ENCODE measurements around the gene GIMAP8.

Gene GIMAP8

DNA sequence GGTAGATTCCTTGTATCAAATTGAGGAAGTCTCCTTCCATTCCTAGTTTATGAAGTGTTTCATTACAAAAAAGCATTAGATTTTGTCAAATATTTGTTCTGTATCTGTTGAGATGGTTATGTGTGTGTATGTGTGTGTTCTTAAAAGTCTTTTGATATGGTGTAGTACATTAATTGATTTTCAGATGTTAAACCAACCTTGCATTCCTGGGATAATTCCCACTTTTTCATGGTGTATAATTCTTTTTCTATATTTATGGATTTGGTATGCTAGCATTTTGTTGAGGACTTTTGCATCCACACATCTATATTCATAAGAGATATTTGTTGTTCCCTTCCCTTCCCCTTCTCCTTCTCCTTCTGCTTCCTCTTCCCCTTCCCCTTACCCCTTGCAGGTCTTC, 8.9 kb upstream of the GIMAP8 start:
- no peak overlapping the region for H3K27ac ChIP-seq
- TF ChIP-seq ZFX (IDR thresholded peaks at IDR 0.05; ENCODE audit: borderline replicate concordance) = no peak
- TF ChIP-seq, protein P1, sequence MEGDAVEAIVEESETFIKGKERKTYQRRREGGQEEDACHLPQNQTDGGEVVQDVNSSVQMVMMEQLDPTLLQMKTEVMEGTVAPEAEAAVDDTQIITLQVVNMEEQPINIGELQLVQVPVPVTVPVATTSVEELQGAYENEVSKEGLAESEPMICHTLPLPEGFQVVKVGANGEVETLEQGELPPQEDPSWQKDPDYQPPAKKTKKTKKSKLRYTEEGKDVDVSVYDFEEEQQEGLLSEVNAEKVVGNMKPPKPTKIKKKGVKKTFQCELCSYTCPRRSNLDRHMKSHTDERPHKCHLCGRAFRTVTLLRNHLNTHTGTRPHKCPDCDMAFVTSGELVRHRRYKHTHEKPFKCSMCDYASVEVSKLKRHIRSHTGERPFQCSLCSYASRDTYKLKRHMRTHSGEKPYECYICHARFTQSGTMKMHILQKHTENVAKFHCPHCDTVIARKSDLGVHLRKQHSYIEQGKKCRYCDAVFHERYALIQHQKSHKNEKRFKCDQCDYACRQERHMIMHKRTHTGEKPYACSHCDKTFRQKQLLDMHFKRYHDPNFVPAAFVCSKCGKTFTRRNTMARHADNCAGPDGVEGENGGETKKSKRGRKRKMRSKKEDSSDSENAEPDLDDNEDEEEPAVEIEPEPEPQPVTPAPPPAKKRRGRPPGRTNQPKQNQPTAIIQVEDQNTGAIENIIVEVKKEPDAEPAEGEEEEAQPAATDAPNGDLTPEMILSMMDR (IDR thresholded peaks at IDR 0.05) = no peak

DNA sequence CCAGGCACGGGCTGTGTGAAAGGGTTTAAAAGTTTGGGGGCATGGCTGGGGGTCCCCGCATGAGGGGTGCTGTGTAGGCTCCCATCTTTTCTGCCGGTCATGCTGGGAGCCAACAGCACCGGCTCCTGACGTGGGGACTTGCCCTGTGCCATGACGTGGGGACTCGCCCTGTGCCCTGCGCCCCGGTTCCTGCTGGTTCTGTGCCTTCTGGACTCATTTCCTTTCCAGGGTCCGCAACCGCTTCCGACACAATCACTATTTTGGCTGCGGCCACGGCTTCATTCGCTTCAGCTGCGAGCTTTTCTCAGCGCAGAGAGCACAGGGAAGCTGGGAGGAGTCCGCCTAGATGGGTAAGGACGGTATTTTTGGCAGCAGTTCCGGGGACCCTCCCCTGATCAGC, 7.6 kb upstream of the GIMAP8 start:
- no peak overlapping the region for H3K27ac ChIP-seq
- TF ChIP-seq, protein P1 (IDR thresholded peaks at IDR 0.05) = no peak
- TF ChIP-seq ZFX (IDR thresholded peaks at IDR 0.05; ENCODE audit: borderline replicate concordance) = no peak

DNA sequence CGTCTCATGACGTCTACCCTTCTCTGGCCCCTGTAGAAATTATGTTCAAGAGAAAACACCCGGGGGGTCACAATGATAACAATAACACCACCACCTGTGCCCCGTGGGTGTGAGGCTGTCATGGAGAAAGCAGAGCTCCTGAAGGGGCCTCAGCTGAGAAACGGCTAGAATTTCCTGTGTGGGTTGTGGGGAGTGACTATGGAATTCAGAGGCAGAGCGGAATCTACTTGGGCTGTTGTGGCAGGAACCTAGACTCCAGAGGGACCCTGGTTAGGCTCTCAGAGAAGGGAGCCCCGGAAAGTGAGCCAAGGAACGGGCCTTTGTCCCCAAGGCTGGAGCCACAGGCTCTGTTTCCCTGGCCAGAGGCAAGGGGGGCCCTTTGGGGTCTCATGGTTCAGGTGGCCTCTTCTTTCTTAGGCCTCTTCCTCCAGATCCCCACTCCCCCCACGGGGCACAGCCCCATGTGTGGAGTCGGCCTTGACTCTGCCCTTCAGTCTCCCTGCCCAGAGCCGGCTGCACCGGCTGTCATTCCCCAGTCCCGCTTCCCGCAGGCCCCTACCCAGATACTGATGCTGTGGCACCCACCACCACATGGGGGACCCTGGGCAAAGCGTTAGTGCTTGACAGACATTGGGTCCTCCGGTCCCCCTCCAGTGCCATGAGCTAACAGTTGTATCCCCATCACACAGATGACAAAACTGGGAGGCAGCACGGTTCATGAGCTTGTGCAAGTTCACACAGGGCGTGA, 6.5 kb upstream of the GIMAP8 start:
- no peak for TF ChIP-seq ZFX (IDR thresholded peaks at IDR 0.05; ENCODE audit: borderline replicate concordance)
- TF ChIP-seq, protein P1 (IDR thresholded peaks at IDR 0.05) = no peak
- H3K27ac ChIP-seq = no peak overlapping the region

DNA sequence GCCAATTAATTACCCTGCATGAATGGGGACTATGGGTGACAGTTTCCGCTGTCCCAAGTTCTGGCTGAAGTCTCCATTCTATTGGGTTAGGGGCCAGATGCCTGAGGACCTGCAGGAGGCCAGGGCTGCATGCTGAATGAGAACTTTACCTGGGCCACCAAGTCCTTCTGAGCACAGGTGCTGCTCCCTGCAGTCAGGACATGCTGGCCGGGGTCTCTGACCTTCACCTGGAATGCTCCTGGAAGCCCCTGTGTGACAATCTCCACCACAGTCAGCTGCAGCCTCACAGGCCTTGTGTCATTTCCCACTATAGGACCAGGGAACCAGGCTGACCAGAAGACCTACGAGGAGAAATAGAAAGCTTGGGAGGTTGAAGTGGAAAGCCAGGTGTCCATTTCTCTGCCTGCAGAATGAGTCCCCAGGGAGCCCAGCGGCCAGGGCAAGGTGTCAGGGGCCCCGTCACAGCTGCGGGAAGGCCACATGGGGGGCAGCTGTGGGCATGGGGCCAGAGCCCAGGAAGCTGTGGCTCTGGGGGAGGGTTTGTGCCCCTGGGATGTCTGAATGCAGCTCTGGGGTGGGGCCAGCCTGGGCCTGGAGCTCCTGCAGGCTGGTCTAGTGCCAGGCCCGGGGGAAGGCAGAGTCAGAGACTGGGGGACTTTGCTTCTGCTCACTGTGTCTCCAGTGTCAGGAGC, 5.6 kb upstream of the GIMAP8 start:
- no peak overlapping the region for H3K27ac ChIP-seq
- TF ChIP-seq, protein P1 (IDR thresholded peaks at IDR 0.05) = no peak
- no peak for TF ChIP-seq ZFX (IDR thresholded peaks at IDR 0.05; ENCODE audit: borderline replicate concordance)

DNA sequence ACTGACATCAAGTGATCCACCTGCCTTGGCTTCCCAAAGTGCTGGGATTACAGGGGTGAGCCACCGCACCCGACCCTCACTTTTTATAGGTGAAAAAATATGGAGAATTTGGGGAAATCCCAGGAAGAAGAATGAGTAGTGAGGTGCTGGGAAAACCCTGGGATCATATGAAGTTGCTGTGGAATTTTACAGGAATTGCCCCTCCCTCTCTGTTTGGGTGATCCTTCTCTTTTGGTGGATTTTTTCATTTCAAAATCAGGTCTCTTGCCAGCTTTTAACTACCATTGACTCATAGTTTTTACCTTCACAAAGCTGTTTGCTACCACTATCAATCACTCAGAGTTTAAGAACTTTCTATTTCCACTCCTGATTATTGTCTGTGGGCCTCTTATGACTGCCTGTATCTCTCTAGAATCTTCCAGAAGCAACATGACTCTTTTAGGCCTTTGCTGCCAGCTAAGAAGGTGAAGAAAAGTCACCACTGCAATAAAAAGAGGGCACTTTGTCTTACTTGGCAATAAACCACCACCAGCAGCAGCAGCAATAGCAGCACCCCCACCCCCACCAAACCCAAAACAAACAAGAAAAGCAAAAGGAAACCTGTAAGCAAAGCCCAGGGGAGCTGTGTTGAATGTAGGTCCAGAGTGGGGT, 4.0 kb upstream of the GIMAP8 start:
- TF ChIP-seq, protein P1 (IDR thresholded peaks at IDR 0.05) = no peak
- no peak for TF ChIP-seq ZFX (IDR thresholded peaks at IDR 0.05; ENCODE audit: borderline replicate concordance)
- H3K27ac ChIP-seq = no peak overlapping the region

DNA sequence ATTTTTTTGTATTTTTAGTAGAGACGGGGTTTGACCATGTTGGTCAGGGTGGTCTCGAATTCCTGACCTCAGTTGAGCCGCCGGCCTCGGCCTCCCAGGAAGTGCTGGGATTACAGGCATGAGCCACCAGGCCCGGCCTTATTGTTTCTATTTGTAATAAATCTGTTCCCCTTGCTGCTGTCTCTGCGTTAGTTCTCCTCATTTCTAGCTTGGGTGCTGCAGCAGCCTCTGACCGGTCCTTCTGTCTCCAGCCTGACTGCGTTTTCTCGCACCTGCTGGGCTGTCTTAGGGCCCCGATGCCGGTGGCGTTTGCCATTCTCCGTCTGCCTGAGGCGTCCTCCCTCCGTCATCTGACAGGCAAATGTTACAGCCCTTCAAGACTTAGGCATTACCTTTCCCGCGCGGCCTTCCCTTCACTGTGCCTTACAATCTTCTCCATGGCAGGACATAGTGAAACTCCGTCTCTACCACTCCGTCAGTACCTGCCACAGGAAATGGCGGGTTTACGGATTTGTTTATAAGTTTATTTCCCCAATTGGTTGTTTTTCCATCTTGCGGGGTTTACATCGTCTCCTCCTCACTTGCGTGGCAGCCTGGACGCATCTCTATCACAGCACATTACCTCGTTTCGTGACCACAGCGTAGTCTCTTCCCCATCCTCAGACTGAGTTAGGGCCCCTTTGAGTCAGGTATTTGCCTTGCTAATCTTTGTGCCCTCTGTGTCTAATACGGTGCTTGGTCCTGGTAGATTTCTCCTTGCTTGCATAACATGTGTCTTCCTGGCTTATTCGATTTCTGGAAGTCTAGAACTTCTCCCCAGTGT, 2.3 kb upstream of the GIMAP8 start:
- H3K27ac ChIP-seq = no peak overlapping the region
- TF ChIP-seq, protein P1 (IDR thresholded peaks at IDR 0.05) = no peak
- no peak for TF ChIP-seq ZFX (IDR thresholded peaks at IDR 0.05; ENCODE audit: borderline replicate concordance)

Measured in 22Rv1 (cell line).